ENCODE results near the gene MACROD2. TPM values are rescaled to one million over a fixed set of nuclear protein-coding genes. Genes with fewer than 3 reads are reported as not detected.

MACROD2 gene
- total RNA-seq, 1 donor from 2014 or later, result 47.7 TPM

DNA sequence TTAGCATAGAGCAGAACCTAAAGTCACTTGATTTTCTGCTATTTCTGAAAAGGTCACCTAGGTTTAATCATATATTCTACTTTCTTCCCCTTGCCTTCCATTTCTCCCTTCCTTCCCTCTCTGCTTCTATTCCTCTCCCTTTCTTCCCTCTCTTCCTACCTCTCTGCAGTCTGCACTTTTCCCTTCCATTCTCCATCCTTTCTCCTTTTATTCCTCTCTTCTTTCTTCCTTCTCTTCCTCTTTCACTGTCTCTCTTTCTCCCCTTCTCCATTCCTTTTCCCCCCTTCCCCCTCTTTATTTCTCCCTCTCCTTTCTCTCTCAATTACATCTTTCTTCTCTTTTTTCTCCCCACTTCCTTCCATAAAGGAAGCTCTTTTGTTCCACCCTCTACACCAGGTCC, 1391.9 kb downstream of the MACROD2 start:
- DNase-seq (ENCODE audit: low spot score in 2 of 2), result no peak
- no peak for FAIRE-seq

DNA sequence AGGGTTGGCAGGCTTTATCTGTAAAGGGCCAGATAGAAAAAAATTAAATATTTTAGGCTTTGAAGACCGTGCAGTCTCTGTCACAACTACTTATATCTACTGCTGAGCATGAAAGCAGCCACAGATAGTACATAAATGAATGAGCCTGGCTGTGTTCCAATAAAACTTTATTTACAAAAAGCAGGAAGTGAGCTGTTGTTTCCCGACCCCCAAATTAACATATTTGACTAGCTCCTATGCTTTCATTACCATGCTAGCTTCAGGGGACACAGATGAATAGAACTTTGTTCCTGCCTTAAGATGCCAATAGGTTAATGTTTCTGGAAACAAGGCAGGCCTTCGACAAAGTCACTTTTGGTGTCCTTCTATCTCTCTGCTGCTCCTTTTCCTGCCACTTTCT, 1400.1 kb downstream of the MACROD2 start:
- FAIRE-seq, result no peak
- DNase-seq (ENCODE audit: low spot score in 2 of 2), result no peak

DNA sequence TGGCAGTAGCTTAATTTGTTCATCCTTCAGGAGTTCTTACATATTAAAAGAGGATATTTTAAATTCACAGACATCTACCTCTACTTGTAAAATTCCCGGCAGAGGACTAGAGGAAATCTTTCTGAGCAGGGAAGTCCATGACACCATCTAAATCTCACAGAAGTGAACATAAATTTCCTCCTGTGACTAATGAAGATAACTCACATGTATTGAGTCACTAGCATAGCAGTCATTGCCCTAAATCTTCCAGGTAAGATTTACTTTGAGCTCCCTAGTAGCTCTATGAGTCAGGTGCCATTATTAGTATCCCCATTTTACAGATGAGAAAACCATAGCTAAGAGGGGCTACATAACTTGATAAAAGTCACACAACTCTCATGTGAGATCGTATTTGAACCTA, 1400.7 kb downstream of the MACROD2 start:
- FAIRE-seq, result no peak
- no peak for DNase-seq (ENCODE audit: low spot score in 2 of 2)

DNA sequence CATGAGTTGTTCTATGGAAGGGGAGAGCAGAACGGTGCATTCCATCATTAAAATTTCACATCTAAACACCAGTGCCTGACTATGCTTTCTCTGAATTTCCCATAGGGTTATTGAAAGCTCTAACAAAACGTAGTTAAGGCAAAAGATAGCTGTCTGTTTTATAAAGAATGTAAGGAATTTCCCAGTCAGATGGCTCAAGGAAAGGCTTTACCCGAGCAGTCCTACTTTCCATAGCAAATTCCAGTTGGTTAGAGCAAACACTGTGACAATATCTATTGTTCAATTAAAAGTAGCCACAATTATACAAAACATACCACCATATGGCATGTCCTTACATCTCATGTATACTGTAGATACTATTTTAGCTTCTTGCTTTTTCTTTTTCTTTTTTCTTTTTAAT, 1401.6 kb downstream of the MACROD2 start:
- DNase-seq (ENCODE audit: low spot score in 2 of 2) (no peak), FAIRE-seq (no peak)

DNA sequence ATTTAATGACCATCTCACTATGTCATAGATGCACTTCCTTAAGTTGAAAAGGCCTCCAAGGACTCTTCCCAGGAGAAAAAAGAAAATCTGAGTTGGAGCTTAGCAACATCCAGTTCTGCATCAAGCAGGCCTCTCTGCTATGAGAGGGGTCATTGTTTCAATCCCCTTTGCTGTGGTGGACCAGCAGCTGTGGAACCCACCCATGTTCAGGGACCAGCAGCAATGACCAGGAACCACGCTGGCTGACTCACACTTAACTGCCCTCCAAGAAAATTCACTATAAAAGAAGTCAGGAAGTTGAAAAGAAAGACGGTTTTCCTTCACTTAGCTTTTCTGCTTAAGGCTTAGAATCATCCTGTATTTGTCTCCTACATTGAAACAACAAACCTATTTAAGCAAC, 1404.5 kb downstream of the MACROD2 start:
- FAIRE-seq (no peak), DNase-seq (ENCODE audit: low spot score in 2 of 2) (no peak)

DNA sequence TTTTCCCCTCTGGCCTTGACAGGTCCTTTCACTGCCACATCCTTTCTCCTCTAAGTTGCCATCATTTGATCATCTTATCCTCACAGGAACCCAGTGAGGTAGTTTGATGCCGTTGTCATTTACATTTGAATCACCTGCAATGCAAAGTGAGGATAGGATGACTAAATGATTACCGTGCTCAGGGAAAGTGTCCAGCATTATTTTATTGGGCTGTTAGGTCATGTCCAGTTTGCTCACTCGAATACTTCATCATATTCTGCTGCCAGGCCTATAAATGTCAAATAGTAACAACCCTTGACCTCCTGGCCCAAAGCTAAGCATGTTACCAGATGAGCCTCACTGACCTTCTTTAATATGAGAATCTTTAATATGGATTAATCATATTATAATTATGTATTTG, 1410.8 kb downstream of the MACROD2 start:
- DNase-seq (ENCODE audit: low spot score in 2 of 2), result no peak
- FAIRE-seq, result no peak

DNA sequence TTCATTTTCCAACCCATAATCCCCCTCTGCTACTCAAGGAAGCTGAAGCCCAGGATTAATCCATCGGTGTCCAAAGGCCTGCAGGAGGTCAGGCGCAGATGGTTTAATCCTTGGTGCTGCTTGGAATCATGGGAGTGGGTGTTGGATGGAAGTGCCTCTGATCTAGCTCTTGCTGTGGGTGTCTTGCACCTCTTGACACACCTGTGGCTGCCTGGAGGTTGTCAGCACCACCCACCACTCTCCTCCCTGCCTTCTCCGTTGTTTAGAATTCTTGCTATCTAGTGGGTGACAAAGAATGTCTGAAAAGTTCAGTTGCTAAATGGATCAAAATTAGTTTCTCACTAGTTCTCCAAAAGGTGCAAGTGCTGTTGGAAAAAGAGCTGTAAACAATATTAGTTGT, 1416.5 kb downstream of the MACROD2 start:
- DNase-seq (ENCODE audit: low spot score in 2 of 2), result no peak
- no peak for FAIRE-seq

DNA sequence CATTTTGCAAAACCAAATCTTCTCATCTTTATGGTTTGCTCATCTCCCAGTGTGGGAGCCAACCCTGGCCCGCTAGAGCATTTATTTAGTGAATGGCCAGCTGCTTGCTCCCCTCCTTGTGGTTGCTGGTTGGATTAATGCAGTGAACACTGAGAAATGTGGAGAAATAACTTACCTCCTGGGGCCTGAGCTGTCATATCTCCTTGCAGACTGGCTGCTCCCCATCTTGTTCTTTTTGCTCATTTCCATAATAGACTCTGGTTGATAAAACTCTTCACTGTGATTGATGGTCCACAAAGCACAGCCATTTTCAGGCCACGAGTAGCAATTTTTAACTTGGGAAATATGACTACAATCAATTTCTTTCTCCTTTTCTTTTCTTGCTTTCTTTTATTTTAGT, 1420.6 kb downstream of the MACROD2 start:
- no peak for FAIRE-seq
- DNase-seq (ENCODE audit: low spot score in 2 of 2), result no peak

DNA sequence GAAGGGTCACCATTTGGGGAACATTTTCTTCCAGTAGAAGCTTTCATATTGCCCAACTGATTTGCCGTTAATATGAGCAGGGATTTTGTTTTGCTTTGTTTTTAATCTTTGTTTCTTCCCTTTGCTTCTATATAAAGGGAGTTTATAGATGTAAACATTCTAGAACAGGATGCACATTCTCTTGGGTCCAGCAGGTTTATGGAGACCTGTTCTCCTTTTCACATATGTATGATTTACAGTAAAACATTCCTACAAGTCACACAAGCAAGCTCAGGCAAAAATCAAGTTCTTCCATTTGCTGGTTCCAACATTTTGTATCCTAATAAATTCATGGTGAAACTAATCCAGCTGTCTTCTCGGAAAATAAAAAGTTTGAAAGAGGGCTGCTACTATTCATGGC, 1424.5 kb downstream of the MACROD2 start:
- DNase-seq (ENCODE audit: low spot score in 2 of 2) (no peak), FAIRE-seq (no peak)

DNA sequence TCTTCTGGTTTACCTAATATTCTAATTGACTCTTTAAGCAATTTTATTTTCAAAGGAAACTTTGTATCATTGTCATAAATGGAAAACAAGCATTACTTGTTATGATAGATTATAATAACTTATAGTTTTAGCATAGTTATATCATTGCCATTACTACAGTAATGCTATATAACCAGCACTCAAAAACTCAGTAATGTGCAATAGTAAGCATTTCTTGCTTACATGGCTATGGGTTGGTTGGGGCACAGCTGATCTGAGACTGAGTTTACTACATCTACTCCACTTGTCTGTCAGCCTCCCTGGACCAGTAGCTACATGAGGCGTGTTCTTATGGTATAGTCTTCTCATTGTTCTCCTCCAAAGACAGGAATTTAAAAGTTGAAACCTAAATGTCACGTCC, 1427.7 kb downstream of the MACROD2 start:
- DNase-seq (ENCODE audit: low spot score in 2 of 2) (no peak), FAIRE-seq (no peak)

DNA sequence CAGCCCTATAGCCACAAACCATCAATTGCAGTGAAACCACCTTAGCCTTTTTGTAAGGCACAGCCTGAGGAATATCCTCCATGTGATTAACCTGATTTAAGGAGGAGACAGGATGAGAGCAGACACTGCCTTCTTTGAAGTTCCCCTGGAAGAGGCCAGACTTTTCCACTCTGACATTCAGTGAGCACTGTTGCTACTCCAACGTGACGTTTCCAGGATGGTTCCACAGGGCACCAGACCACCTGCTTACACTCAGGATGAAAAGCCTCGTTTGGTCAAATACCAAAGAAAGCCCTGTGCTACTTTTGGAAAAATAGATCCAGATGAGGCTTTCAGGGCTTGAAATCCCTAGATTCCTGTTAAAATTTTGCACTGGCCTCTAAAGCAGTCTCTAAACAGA, 1444.2 kb downstream of the MACROD2 start:
- no peak for DNase-seq (ENCODE audit: low spot score in 2 of 2)
- FAIRE-seq, result no peak

DNA sequence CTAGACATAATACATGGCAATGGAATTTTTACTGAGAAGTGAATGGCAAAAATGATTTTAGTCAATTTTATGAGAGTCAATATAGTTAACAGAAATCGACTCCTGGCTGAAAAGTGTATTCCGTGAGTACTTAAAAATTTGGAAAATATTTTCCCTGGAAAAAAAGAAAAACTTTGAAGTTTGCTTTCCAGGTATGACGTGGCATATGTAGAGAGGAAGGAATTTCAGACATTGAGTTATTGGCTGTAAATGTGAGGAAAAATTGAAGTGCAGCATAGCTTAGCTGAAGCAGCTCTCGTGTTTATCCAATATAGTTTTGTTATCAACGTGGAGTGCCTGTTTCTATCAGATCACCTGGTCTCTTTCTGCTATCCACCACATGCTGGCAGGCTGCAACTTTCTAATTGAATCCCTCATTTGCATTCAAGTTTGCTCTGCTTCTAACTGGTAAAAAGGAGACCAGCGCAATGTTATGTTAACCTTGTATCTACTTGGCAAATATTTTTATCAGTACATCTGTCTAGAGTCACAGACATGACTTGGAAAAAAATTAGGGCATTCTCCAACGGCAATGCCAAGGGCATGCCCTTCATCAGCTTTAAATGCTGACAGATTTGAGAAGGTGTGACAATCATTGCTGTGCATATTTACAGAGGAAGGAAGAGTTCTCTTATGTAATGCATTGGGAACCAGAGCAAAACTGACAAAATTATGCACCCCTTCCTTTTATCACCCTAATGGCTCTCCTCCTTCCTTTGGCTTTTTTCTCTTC, 1444.9 kb downstream of the MACROD2 start:
- no peak for DNase-seq (ENCODE audit: low spot score in 2 of 2)
- FAIRE-seq, result no peak

DNA sequence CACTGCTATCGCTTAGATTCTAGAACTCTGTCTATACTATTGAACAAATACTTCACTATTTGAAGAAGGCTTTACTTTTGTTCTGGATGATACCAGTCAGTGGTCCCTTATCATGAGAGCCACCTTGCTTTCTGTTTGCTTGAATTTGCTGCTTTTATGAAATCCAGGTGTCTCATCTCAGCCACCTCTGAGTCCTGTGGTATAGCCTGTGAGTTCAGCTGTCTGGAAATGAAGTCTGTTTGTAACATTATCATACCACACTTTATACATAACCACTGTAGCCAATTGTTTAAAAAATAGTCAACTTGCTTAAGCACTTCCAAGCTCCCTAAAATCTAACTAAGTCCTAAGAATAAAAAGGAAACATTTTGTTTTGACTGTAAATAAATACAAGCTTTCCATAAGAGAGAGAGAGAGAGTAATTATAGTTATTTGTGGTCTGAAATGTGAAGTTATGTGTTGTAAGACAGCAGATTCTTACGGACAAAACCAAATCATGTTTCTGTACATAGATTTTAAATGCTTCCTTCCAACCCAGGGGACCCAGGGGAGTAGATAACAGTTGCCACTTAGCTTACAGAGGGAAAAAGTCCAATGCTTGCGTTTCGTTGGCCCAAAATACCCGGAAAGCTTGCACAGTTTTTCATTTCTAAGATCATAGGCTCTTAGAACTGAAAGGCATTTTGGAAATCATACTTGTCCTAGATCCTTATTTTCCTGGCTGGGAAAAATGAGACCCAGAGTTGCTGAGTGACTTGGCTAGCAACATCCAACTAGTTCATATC, 1449.9 kb downstream of the MACROD2 start:
- DNase-seq (ENCODE audit: low spot score in 2 of 2) (no peak), FAIRE-seq (no peak)

DNA sequence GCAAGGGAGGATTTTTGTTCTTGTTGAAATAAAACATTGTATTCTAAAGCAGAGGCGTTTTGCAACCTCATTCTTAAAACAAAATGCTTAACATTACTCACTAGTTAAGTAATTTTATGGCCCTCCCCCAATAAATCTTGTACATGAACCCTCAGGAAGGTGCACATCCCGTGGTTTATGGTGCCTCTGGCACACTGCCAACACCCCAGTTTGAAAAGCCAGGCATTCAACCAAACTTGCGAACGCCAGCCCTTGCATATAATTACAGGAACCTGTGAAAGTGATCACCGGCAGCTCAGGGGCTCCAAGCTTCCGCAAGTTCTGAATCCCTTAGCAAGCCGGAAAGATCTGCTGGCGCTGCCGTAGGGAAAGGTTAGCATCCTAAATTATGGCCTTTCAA, 1451.1 kb downstream of the MACROD2 start:
- FAIRE-seq, result no peak
- peak in 1 of 2 donors; percentile 1 for DNase-seq (ENCODE audit: low spot score in 2 of 2)

DNA sequence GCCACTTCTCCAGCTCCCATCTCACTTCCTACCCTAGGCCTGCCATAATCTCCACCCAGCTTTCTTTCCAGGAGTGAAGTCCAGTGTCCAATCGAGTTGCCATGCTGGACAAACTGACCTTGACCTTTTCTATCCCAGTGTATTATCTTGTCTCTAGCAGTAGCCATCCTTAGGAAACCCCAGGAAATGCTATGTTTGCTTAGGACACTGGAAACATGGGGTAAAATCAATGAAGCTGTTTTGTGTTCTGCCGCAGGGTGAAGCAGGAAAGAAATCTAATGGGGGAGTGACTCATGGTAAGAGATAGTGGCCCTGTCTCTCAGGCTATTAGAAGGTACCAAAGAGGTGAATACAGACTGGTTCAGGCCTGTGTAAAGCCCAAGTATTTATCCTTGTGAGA, 1452.2 kb downstream of the MACROD2 start:
- DNase-seq (ENCODE audit: low spot score in 2 of 2) (no peak), FAIRE-seq (no peak)

DNA sequence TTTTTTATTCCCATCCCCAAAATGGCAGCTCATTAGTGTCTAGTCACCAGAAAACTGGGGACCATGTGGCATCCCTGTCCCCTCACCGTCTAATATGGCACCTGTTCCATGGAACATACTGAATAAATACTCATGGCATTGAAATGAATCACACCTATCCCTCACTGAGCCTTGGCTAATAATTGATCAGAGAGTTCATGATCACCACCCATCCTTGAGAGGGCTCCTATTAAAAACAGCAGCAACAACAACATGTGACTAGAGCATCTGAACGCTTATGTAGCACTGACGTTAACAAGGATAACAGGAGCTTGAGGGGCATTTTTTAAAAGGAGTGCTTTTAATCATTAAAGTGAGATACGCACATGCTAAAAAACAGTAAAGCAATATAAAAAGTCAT, 1453.7 kb downstream of the MACROD2 start:
- DNase-seq (ENCODE audit: low spot score in 2 of 2) (no peak), FAIRE-seq (no peak)

DNA sequence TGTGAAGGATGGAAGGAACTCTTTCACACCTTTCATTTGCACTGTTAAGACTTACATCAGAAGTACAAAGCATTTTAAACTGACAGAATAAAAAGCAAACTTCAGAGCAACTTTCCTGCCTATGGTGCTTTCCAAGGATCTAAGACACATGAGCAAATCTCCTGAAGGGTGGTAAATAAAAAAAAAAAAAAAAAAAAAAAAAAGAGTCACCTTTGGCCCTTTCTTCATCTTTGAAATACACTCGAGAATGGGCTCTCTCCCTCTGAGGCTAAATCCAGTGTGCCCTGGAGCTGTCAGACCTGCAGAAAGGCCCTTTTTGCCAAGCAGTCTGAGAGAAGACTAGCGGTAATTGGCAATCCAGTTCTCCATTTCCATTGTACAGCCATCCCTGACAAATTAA, 1455.9 kb downstream of the MACROD2 start:
- FAIRE-seq (no peak), DNase-seq (ENCODE audit: low spot score in 2 of 2) (no peak)

DNA sequence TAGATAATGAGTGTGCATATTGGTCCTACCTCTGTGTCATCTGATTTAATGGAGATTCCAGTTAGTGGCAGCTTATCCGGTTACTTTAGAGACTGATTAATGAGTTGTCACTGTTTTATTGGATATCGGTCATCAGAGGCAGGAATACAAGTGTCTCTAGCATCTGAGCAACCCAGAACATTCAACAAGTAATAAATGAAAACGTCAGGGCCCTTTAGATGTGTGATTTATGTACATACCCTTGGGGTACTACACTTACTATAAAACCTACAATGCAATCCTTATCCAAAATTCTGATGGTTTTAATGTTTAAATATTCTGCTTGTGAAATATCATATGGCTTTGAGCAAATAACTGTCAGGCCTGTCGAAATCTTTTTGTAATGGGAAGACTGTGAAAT, 1460.0 kb downstream of the MACROD2 start:
- FAIRE-seq (no peak), DNase-seq (ENCODE audit: low spot score in 2 of 2) (no peak)

DNA sequence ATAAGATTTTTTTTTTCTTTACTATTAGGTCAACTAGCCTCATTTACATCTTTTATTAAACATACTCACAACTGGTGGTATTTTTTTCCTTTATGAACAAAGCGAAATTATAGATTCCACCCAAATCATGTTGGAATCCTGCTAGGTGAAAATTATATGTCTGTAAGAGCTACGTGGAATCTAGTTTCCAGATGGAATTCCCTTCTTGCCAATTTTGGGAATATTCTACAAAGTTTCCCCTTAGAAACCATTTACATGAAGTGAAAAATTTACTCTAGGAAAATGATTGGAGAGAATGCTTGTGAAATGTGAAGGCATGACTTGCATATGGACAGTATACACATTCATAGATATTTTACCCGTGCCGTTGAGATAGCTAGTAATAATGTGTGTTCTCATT, 1466.6 kb downstream of the MACROD2 start:
- no peak for DNase-seq (ENCODE audit: low spot score in 2 of 2)
- no peak for FAIRE-seq

DNA sequence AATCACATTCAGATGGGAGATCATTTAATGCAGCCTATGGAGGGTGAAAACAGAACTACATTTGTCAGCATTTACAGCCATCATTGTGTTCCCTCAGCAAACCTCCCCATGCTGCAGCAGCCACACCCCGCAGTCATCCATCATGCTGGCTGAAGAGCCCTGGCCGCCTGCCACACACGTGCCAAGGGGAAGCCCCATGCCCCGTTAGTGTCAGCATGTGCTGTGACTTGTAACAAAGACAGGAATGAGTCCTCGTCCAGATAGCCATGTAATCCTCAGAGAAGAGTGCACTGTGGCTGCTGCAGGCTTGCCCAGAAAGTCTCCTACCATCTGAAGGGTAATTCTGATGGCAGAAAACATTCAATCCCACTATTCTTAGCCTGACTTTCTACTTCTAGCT, 1480.2 kb downstream of the MACROD2 start:
- no peak for FAIRE-seq
- peak in 1 of 2 donors; percentile 8 for DNase-seq (ENCODE audit: low spot score in 2 of 2)

DNA sequence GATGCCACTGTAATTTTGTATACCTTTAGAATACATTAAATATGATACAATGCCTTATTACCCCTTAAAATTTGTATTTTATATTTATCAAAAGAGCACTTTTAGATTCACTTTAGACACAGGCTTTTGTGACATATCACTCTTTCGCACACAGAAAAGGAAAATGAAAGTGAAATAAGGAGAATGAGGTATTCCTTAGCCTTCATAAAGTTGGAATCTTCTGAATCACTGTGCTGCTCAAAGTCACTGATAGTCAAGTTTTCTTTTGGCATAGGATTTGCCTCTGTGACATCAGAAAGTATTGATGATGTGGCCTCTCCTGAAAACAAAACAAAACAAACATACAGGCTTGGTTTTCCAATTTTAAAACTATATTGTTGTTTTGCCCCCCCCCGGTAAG, 1480.9 kb downstream of the MACROD2 start:
- FAIRE-seq (no peak), DNase-seq (ENCODE audit: low spot score in 2 of 2) (no peak)

DNA sequence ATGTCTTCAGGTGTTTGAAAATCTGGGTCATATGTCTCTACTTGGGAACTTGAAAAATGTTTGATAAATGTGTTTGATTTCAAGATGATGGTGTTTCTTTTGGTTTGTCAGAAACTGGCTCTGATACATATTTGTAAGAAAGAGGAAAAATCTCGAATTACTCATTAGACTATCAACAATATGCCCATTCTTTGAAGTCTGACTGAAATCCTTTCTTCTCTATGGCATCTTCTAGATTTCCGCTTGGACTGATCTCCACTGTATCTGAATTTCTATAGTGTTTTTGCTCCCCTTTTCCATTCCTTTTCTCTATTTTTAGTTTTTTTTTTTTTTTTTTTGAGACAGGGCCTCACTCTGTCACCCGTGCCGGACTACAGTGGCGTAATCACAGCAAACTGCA, 1481.5 kb downstream of the MACROD2 start:
- DNase-seq (ENCODE audit: low spot score in 2 of 2) (no peak), FAIRE-seq (no peak)
